Retinal pigment epithelial cell (primary cell): Measurements from ENCODE around the gene SCAMP5.

Experiments used
- DNase-seq: peaks from one replicate; pipeline ENCODE4 v3.0.0-alpha.2; 2010; ENCODE audit warnings: low read depth
- H3K4me3 ChIP-seq: 2 replicates; pipeline ENCODE4 v1.5.1; 2011; ENCODE audit warnings: mild to moderate bottlenecking, low read length, control low read depth, moderate library complexity
- CTCF ChIP-seq: conservative IDR thresholded peaks from 2 replicates; pipeline ENCODE4 v1.5.1; 2011; ENCODE audit warnings: low read depth, low read length, control low read depth, inconsistent platforms

Gene SCAMP5

GRCh38 chr15:75065467-75065850 is 70.1 kb downstream of the SCAMP5 start:
- no peak for TF ChIP-seq CTCF
- no peak for DNase-seq
- no peak overlapping the region for H3K4me3 ChIP-seq

- DNase-seq, result no peak
- TF ChIP-seq CTCF, result no peak
Observed at GRCh38 chr15:75065851-75066509, 70.6 kb downstream of the SCAMP5 start.

GRCh38 chr15:75067123-75067830 is 71.9 kb downstream of the SCAMP5 start:
- TF ChIP-seq CTCF, result no peak
- no peak for DNase-seq
- H3K4me3 ChIP-seq, result no peak overlapping the region

More at GRCh38 chr15:75065851-75066509, 70.6 kb downstream of the SCAMP5 start:
- H3K4me3 ChIP-seq, result no peak overlapping the region

GRCh38 chr15:75068748-75069147 is 73.4 kb downstream of the SCAMP5 start:
- TF ChIP-seq CTCF, result no peak
- H3K4me3 ChIP-seq, result no peak overlapping the region
- no peak for DNase-seq

- TF ChIP-seq CTCF, result no peak
- DNase-seq, result no peak
- H3K4me3 ChIP-seq, result no peak overlapping the region
Observed at GRCh38 chr15:75069301-75069925, 74.0 kb downstream of the SCAMP5 start.

- H3K4me3 ChIP-seq, result no peak overlapping the region
- DNase-seq, result no peak
- TF ChIP-seq CTCF, result no peak
Observed at GRCh38 chr15:75070674-75071073, 75.3 kb downstream of the SCAMP5 start.
